ENCODE measurements around the gene TFPT. TPM values are rescaled to one million over a fixed set of nuclear protein-coding genes. Genes with fewer than 3 reads are reported as not detected.

The TFPT gene
- total and polyA plus RNA-seq, 4 donors, result 2.4 to 5.6 (median 4.2) TPM

- under 1% methylated on average over 103 of the region's 103 CpGs for WGBS
- Histone ChIP-seq H3K36me3 (ENCODE audit: control insufficient read depth in 4 of 4, insufficient read depth in 3 of 4, low read depth in 1 of 4, low read length in 3 of 4) (peaks cover 0 to 10% (median 8%) of the 10 kb centered on the region in 4 donors), H3K4me3 (ENCODE audit: low read depth in 1 of 3, low read length in 3 of 3) (peak within 1 kb of the TSS; percentile 68 to 88 (median 79)), H3K9ac (ENCODE audit: low read depth in 1 of 2, low read length in 2 of 2) (peak within 1 kb of the TSS; percentile 22 to 43), H3K27me3 (ENCODE audit: control insufficient read depth in 4 of 4, insufficient read depth in 4 of 4, low read length in 3 of 4) (no peaks in the 10 kb centered on the region), H3K9me3 (ENCODE audit: control insufficient read depth in 4 of 4, low read length in 3 of 4) (no peaks in the 10 kb centered on the region), H3K4me1 (ENCODE audit: control insufficient read depth in 4 of 4, insufficient read depth in 4 of 4, low read length in 3 of 4) (peaks cover 3 to 35% (median 31%) of the 10 kb centered on the region in 4 donors), H3K27ac (ENCODE audit: low read depth in 1 of 2, low read length in 2 of 2) (peak within 1 kb of the TSS; percentile 81 to 84)
- peak; percentile 61 for TF ChIP-seq SP1 (IDR thresholded peaks at IDR 0.05)
- peak; percentile 98 for TF ChIP-seq YY1 (IDR thresholded peaks at IDR 0.05)
- no peak for TF ChIP-seq REST (IDR thresholded peaks at IDR 0.05)
- TF ChIP-seq NR2F2 (IDR thresholded peaks at IDR 0.05), result no peak
- DNase-seq (ENCODE audit: low spot score), result peak; percentile 49
Measured at GRCh38 chr19:54137699-54138488, 22.4 kb upstream of the TFPT start, which contains the start of gene CNOT3. TSS of gene CNOT3 (plus strand) at chr19:54137762. CDS start at chr19:54142979, 5,217 bp downstream.

GRCh38 chr19:54136864-54137698 is 21.6 kb upstream of the TFPT start:
- peak; percentile 73 for TF ChIP-seq TAF1 (conservative IDR thresholded peaks at IDR 0.05)
- peak; percentile 98 for TF ChIP-seq SP1 (IDR thresholded peaks at IDR 0.05)
- TF ChIP-seq REST (IDR thresholded peaks at IDR 0.05), result no peak
- peak in 1 of 2 donors; percentile 75 for TF ChIP-seq GABPA (IDR thresholded peaks at IDR 0.05 in 1 of 2, conservative IDR thresholded peaks at IDR 0.05 in 1 of 2)
- TF ChIP-seq EGR1 (IDR thresholded peaks at IDR 0.05; ENCODE audit: low read depth in 2 of 2), result peak; percentile 98
- TF ChIP-seq RAD21 (IDR thresholded peaks at IDR 0.05), result no peak
- TF ChIP-seq RXRA (IDR thresholded peaks at IDR 0.05), result peak in 1 of 2 donors; percentile 8
- Histone ChIP-seq H3K36me3 (ENCODE audit: control insufficient read depth in 4 of 4, insufficient read depth in 3 of 4, low read depth in 1 of 4, low read length in 3 of 4) (peaks cover 0 to 5% (median 2%) of the 10 kb centered on the region in 4 donors), H3K9me3 (ENCODE audit: control insufficient read depth in 4 of 4, low read length in 3 of 4) (no peaks in the 10 kb centered on the region), H3K27me3 (ENCODE audit: control insufficient read depth in 4 of 4, insufficient read depth in 4 of 4, low read length in 3 of 4) (no peaks in the 10 kb centered on the region), H3K4me3 (ENCODE audit: low read depth in 1 of 3, low read length in 3 of 3) (peak overlapping the region; percentile 68 to 88 (median 79)), H3K27ac (ENCODE audit: low read depth in 1 of 2, low read length in 2 of 2) (peak overlapping the region; percentile 49 to 84), H3K9ac (ENCODE audit: low read depth in 1 of 2, low read length in 2 of 2) (peak overlapping the region in 1 of 2 donors; percentile 33), H3K4me1 (ENCODE audit: control insufficient read depth in 4 of 4, insufficient read depth in 4 of 4, low read length in 3 of 4) (peaks cover 3 to 35% (median 31%) of the 10 kb centered on the region in 4 donors)
- under 1% methylated on average over 46 of the region's 46 CpGs for WGBS
- DNase-seq (ENCODE audit: low spot score), result peak; percentile 97
